ENCODE data around the gene PRDM9. TPM values are rescaled to one million over a fixed set of nuclear protein-coding genes. Genes with fewer than 3 reads are reported as not detected.
"Not testable (repeated sequence)": the region's sequence is repeated elsewhere in the genome, so short reads cannot be mapped to it uniquely, and the experiment has no call there.

Gene PRDM9
- total RNA-seq, 2 donors from 2014 or later = 4.7 TPM; not detected in 1

- intact Hi-C loops (cut with DNase I) = no loop called here
- Histone ChIP-seq H3K27me3 (replicated peaks; ENCODE audit: insufficient read depth) (no peaks in the 10 kb centered on the region), H3K4me3 (no peak overlapping the region), H3K27ac (no peak overlapping the region), H3K36me3 (no peaks in the 10 kb centered on the region), H3K9me3 (no peaks in the 10 kb centered on the region), H3K4me1 (replicated peaks) (no peaks in the 10 kb centered on the region)
- DNase-seq (ENCODE audit: low spot score) = no peak
- WGBS = 92% methylated on average over 1 of the region's 1 CpG
- TF ChIP-seq POLR2AphosphoS5 (IDR thresholded peaks at IDR 0.05) (no peak), POLR2A (IDR thresholded peaks at IDR 0.05) (no peak), CTCF (IDR thresholded peaks at IDR 0.05) (no peak)
These were observed 10.8 kb upstream of the PRDM9 start for GRCh38 chr5:23496576-23496975.

DNA sequence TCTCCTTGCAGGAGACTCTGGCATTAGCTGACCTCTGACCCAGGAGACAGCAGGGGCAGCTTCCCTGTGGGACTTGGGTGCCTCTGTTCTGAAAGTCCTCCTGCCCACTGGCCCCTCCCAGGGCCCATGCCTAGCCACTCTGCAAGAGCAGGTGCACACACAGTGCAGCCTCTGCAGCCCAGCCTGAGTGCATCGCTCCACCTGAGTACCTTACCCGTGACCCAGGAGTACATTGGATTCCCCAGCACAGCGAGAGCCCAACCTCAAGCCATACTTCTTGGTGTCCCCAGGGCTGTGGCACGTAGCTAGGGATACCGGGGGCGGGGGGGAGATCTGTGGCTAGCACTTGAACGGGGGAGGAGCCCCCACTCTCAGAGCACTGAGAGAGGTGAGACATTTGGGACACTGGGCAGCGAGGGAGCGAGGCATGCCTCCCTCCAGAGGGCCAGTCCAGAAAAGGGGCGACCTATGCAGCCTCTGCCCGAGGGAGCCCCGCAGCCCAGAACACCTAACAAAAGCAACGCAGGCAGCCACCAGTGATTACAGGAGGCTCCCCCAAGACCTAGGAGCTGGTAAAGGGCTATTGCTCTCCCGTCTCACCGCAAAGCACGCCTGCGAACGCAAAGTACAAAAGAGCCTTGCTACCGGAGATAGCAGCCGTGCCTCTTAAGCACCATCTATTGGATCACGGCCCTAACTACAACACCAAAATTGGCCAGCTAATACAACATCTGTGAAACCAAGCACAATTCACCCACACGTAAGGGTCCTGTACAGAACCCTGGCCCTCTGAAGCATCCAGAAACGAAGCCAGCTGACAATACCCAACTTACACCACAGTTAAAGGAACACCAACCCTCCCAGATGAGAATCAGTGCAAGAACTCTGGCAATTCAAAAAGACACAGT is 826 bp upstream of the PRDM9 start:
- Histone ChIP-seq H3K4me3 (no peak overlapping the region), H3K27ac (no peak overlapping the region), H3K27me3 (replicated peaks; ENCODE audit: insufficient read depth) (no peaks in the 10 kb centered on the region), H3K9me3 (no peaks in the 10 kb centered on the region), H3K36me3 (no peaks in the 10 kb centered on the region), H3K4me1 (replicated peaks) (no peaks in the 10 kb centered on the region)
- no peak for TF ChIP-seq POLR2A (IDR thresholded peaks at IDR 0.05)
- TF ChIP-seq CTCF (IDR thresholded peaks at IDR 0.05) = no peak
- no peak for TF ChIP-seq POLR2AphosphoS5 (IDR thresholded peaks at IDR 0.05)
- intact Hi-C loops (cut with DNase I) = no loop called here
- no peak for DNase-seq (ENCODE audit: low spot score)
- 83% methylated on average over 20 of the region's 23 CpGs for WGBS

DNA sequence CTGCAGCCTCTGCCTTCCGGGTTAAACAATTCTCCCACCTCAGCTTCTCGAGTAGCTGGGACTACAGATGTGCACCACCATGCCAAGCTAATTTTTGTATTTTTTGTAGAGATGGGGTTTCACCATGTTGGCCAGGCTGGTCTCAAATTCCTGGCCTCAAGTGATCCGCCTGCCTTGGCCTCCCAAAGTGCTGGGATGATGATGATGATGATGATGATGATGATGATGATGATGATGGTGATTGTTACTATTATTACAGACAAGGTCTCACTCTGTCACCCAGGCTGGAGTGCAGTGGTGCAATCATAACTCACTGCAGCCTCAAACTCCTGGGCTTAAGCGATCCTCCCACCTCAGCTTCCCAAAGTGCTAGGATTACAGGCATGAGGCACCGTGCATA is 3.0 kb downstream of the PRDM9 start:
- H3K27me3 ChIP-seq (replicated peaks; ENCODE audit: insufficient read depth); H3K36me3 ChIP-seq; H3K9me3 ChIP-seq; H3K27ac ChIP-seq; H3K4me1 ChIP-seq (replicated peaks); H3K4me3 ChIP-seq; intact Hi-C loops (cut with DNase I); DNase-seq (ENCODE audit: low spot score): not testable (repeated sequence)
- 91% methylated on average over 5 of the region's 5 CpGs for WGBS

GRCh38 chr5:23522553-23522952 is 15.1 kb downstream of the PRDM9 start:
- 95% methylated on average over 4 of the region's 4 CpGs for WGBS
- no peak for DNase-seq (ENCODE audit: low spot score)
- no peak overlapping the region for H3K27ac ChIP-seq
- intact Hi-C loops (cut with DNase I) = no loop called here
- no peak for TF ChIP-seq POLR2AphosphoS5 (IDR thresholded peaks at IDR 0.05)
- no peak for TF ChIP-seq CTCF (IDR thresholded peaks at IDR 0.05)
- no peak for TF ChIP-seq POLR2A (IDR thresholded peaks at IDR 0.05)
- H3K27me3 ChIP-seq (replicated peaks; ENCODE audit: insufficient read depth) = no peaks in the 10 kb centered on the region
- no peak overlapping the region for H3K4me3 ChIP-seq
- no peaks in the 10 kb centered on the region for H3K9me3 ChIP-seq
- H3K36me3 ChIP-seq = no peaks in the 10 kb centered on the region
- H3K4me1 ChIP-seq (replicated peaks) = no peaks in the 10 kb centered on the region

DNA sequence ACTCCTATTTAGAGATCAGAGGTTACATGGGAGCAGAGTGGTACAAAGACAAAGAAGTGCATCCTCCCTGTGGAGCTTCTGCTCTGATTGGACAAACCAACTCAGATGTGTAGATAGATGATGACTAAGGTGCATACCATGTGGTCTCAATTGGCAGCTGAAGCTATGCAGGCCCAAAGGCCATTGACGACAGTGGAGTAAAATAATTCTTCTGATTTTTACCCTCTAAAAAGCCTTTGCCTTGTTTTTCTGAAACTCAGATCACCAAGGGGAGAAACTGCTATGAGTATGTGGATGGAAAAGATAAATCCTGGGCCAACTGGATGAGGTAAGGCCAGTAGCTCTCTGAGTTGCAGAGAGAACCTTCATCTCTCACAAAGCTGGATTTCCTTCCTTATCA is 15.6 kb downstream of the PRDM9 start:
- H3K27me3 ChIP-seq (replicated peaks; ENCODE audit: insufficient read depth) = no peaks in the 10 kb centered on the region
- intact Hi-C loops (cut with DNase I) = no loop called here
- TF ChIP-seq POLR2AphosphoS5 (IDR thresholded peaks at IDR 0.05) (no peak), CTCF (IDR thresholded peaks at IDR 0.05) (no peak), POLR2A (IDR thresholded peaks at IDR 0.05) (no peak)
- H3K27ac ChIP-seq = no peak overlapping the region
- WGBS = 83% methylated on average over 1 of the region's 1 CpG
- H3K9me3 ChIP-seq = no peaks in the 10 kb centered on the region
- no peaks in the 10 kb centered on the region for H3K4me1 ChIP-seq (replicated peaks)
- no peak overlapping the region for H3K4me3 ChIP-seq
- DNase-seq (ENCODE audit: low spot score) = no peak
- H3K36me3 ChIP-seq = no peaks in the 10 kb centered on the region

Data from prostate gland (tissue), 2 donors.